ENCODE data around the gene SIGMAR1.
A peak's percentile ranks its signal among the peaks of the same experiment; 100 is the strongest.

Gene SIGMAR1

DNA sequence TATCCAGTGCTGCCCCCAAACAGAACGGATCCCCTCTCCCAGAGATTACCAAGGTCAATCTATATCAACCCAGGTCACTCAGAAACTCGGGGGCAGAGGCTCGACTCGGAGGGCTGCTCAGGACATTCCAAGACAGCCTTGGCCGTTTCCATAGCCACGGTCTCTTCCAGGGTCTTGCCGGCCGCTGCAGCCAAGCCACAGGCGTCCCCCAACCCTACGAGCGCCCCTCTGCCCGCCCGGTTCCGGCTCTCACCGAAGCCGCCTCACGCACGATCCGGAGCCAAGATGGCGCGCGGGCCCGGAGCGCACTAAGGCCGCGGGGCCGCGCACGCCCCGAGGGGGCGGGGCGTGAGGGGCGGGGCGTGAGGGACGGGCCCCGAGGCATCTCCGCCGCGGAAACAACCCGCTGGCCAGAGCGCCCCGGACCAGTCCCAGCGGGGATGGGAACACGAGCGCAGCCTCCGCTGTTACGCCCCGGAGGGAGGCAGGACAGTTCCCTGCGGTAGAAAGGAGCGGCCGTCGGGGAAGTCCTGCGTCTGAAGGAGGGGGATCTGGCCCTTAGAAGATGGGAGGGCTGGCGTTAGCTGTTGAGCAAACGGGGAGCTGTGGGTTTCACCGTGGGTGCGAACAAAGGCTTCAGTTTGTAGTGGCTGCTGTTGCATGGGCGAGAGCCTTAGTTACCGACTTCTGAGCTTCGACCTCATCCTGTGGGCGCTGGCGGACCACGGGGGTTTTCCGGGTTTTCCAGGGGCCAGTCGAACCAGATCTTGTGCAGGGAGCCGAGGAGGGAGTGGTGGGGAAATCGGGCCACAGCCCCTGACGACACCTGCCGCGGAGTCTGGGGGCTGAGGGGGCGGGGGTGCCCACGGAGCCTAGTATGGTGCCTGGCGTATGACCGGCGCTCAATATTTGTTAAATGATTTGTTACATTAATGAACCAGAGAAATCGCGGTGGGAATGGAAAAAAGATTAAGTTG lies 25.5 kb downstream of the SIGMAR1 start, which contains the start of gene RPP25L:
Gene RPP25L, minus strand, starts transcription at position 287 of the 977 bp plus-strand sequence. CDS start 801 bp downstream, outside the sequence.
- DNase-seq (ENCODE audit: low read depth), result peak; percentile 84
- peak within 1 kb of the TSS; percentile 80 for H3K4me3 ChIP-seq (ENCODE audit: low read depth, low read length)
- TF ChIP-seq CTCF (conservative IDR thresholded peaks at IDR 0.05; ENCODE audit: low read depth, low read length), result no peak

DNA sequence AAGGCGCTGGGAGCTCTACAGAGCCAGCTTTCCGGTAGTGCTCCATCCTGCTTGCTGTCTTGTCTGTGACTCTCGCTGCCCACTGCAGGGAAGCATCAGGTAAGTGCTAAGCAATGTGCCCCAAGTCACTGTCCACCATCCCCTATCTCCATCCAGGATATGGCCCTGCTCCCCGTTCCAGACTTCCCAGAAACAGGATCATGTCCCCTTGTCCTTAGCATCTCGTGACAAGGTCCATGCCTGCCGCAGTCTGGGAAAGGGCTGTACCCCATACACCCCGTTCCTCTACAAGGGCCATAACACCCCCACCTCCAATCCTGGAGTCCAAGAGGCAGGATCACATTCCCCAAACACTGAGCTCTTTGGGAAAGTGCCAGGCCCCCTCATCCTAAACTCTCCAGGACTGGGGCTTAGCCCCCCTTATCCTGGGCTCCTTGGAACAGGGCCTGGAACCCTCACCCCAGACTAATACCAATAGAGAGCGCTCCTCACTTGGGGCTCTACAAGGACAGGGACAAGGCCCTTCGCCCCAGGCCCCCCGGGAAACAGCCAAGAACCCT lies 26.3 kb downstream of the SIGMAR1 start:
- H3K4me3 ChIP-seq (ENCODE audit: low read depth, low read length), result peak overlapping the region; percentile 80
- peak; percentile 3 for TF ChIP-seq CTCF (conservative IDR thresholded peaks at IDR 0.05; ENCODE audit: low read depth, low read length)
- DNase-seq (ENCODE audit: low read depth), result no peak

DNA sequence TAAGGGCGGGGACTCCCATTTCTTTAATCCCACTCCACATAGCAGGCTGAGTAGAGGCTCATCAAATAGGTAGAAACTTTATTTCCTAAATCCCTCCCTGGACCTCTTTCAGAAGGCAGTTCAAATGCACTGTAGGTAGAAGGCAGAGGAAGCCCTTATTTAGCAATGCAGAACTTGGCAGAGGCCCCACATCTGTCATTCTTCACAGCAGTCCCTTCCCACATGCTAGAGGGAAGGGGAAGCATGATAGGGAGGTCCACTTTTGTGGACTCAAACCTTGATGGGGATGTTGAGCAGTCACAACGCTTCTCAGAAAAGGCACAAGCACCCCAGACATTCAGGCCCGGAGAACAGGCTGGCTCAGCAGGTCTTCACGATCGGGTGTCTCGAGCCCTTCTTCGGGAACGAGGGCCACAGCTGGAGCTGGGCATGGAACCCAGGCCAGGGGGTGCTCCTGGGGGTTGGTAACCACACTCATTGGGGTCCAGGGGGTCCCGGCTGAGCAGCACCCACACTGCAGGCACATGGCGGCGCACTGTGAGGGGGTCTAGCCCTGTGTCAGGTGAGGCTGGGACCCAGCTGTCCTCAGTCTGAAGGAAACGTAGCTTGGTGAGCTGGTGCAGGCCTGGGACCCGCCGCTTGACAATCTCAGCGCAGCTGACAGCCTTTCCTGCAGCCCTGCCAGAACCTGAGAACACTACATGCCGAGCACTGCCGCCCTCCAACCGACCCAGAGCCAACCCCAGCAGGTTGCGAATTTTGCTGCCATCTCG lies 27.0 kb downstream of the SIGMAR1 start:
- TF ChIP-seq CTCF (conservative IDR thresholded peaks at IDR 0.05; ENCODE audit: low read depth, low read length), result no peak
- DNase-seq (ENCODE audit: low read depth), result peak; percentile 47
- peak overlapping the region; percentile 80 for H3K4me3 ChIP-seq (ENCODE audit: low read depth, low read length)

GRCh38 chr9:34607331-34607730 lies 30.3 kb downstream of the SIGMAR1 start:
- H3K4me3 ChIP-seq (ENCODE audit: low read depth, low read length), result no peak overlapping the region
- TF ChIP-seq CTCF (conservative IDR thresholded peaks at IDR 0.05; ENCODE audit: low read depth, low read length), result no peak
- no peak for DNase-seq (ENCODE audit: low read depth)

DNA sequence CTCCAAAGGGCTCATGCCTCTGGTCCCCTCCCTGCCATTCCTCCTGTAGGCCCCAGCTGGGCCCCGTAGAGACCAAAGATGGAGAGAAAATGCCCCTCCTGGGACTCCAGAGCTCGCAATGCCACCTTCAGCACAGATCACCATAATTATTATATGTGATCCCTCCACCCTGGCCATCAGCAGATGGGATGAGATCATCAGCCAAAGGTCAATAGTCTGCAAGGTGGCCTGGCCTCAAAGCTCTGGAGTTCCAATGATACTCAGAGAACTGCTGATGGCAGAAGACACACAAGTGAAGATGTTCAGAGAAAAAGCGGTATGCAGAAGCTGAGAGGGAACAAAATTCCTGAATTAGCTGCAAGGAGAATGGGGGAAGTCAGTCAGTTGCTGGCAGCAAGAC lies 30.7 kb downstream of the SIGMAR1 start:
- DNase-seq (ENCODE audit: low read depth), result no peak
- TF ChIP-seq CTCF (conservative IDR thresholded peaks at IDR 0.05; ENCODE audit: low read depth, low read length), result no peak
- H3K4me3 ChIP-seq (ENCODE audit: low read depth, low read length), result no peak overlapping the region

DNA sequence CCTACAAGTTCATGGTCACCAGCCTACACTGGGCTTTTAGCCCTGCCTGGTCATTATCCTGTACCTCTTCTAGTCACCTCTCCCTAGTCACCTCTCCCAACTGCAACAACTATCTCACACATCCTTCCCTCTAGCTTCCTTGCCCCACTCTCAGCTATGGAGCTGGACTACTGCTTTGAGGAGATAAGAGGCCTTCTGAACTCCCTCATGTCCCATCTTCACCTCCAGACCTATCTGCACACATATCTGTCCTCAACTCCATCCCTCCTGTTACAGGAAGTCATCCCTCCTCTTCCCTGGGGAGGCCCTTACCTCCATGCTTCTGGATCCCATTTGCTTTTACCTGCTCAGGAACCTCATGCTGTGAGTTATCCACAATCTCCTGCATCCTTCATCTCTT lies 31.4 kb downstream of the SIGMAR1 start:
- H3K4me3 ChIP-seq (ENCODE audit: low read depth, low read length), result no peak overlapping the region
- no peak for TF ChIP-seq CTCF (conservative IDR thresholded peaks at IDR 0.05; ENCODE audit: low read depth, low read length)
- no peak for DNase-seq (ENCODE audit: low read depth)
